Endodermal cell (in vitro differentiated cells): ENCODE measurements around the gene PAWR. TPM values are rescaled to one million over a fixed set of nuclear protein-coding genes. Genes with fewer than 3 reads are reported as not detected.
A peak's percentile ranks its signal among the peaks of the same experiment; 100 is the strongest.

Source experiments
- DNase-seq: peaks from one replicate; pipeline ENCODE4 v3.0.0-alpha.2; 2017
- H3K27ac ChIP-seq: 2 replicates; pipeline ENCODE4 v1.5.1; 2013; ENCODE audit warnings: mild to moderate bottlenecking, low read depth, low read length, moderate library complexity
- H3K27me3 ChIP-seq: 2 replicates; pipeline ENCODE4 v1.6.1; 2013; ENCODE audit warnings: mild to moderate bottlenecking, low read length, moderate library complexity; ENCODE audit not compliant: insufficient read depth, control insufficient read depth, poor library complexity, severe bottlenecking
- H3K36me3 ChIP-seq: 2 replicates; pipeline ENCODE4 v1.7.0; 2013; ENCODE audit warnings: mild to moderate bottlenecking, low read length, moderate library complexity; ENCODE audit not compliant: control insufficient read depth, insufficient read depth
- H3K4me1 ChIP-seq: one replicate; pipeline ENCODE4 v1.7.0; 2013; ENCODE audit warnings: low read length; ENCODE audit not compliant: control insufficient read depth, insufficient read depth
- H3K4me3 ChIP-seq: 2 replicates; pipeline ENCODE4 v1.5.1; 2013; ENCODE audit warnings: mild to moderate bottlenecking, low read length, moderate library complexity
- H3K9ac ChIP-seq: 2 replicates; pipeline ENCODE4 v1.6.1; 2013; ENCODE audit warnings: mild to moderate bottlenecking, low read length, moderate library complexity; ENCODE audit not compliant: poor library complexity, severe bottlenecking; ENCODE audit errors: extremely low read depth
- H3K9me3 ChIP-seq: 2 replicates; pipeline ENCODE4 v1.6.1; 2013; ENCODE audit warnings: mild to moderate bottlenecking, low read length, moderate library complexity; ENCODE audit not compliant: control insufficient read depth
- H3K27ac Mint-ChIP-seq: 2 replicates; pipeline ENCODE4 v1.8.0; 2020; ENCODE audit warnings: mixed read lengths
- H3K27me3 Mint-ChIP-seq: 2 replicates; pipeline ENCODE4 v1.8.0; 2021; ENCODE audit warnings: mild to moderate bottlenecking, mixed read lengths; ENCODE audit not compliant: insufficient read depth
- H3K36me3 Mint-ChIP-seq: 2 replicates; pipeline ENCODE4 v1.8.0; 2020; ENCODE audit warnings: low read depth, mixed read lengths
- H3K4me1 Mint-ChIP-seq: 2 replicates; pipeline ENCODE4 v1.8.0; 2020; ENCODE audit warnings: mixed read lengths
- H3K4me3 Mint-ChIP-seq: 2 replicates; pipeline ENCODE4 v1.8.0; 2020; ENCODE audit warnings: mild to moderate bottlenecking, moderate library complexity, mixed read lengths
- H3K9me3 Mint-ChIP-seq: 2 replicates; pipeline ENCODE4 v1.8.0; 2020; ENCODE audit warnings: mild to moderate bottlenecking, mixed read lengths
- CTCF ChIP-seq: fragments of 200-600 bp; sonication (generic); conservative IDR thresholded peaks from 2 replicates; pipeline ENCODE4 v1.5.0; 2021; ENCODE audit warnings: antibody characterized with exemption, mild to moderate bottlenecking
- WGBS, 2 experiments: methylation state at CpG; one replicate each; pipeline versions ENCODE4 v1.1.5 to v1.1.7; 2013; ENCODE audit warnings: missing lambda C conversion rate in 2 of 2, mixed read lengths in 1 of 2; ENCODE audit not compliant: insufficient coverage in 1 of 2, insufficient read length in 1 of 2; 5-methylcytosine and 5-hydroxymethylcytosine counted together
- total RNA-seq, 2 donors: library from RNA; stranded (reverse); fragmentation: NEBNext Ultra II Directional in 1 of 2; extraction: Animal tissue kit (Norgen Biotek cat#: 25700) in 1 of 2; gene quantifications; 2 replicates in 1 of 2; 3 replicates in 1 of 2; pipeline ENCODE4 v1.2.1, GENCODE V29; 2021

The PAWR gene
- total RNA-seq, 2 donors from 2014 or later, result 128 to 147 TPM

- no peaks in the 10 kb centered on the region for H3K27me3 Mint-ChIP-seq
- Histone ChIP-seq H3K9me3 (peaks cover 17% of the 10 kb centered on the region), H3K27ac (no peak overlapping the region), H3K4me1 (no peaks in the 10 kb centered on the region), H3K27me3 (no peaks in the 10 kb centered on the region), H3K36me3 (peaks cover 37% of the 10 kb centered on the region), H3K9ac (no peak overlapping the region), H3K4me3 (no peak overlapping the region)
- no peak for TF ChIP-seq CTCF
- H3K4me3 Mint-ChIP-seq, result no peak overlapping the region
- peaks cover 4% of the 10 kb centered on the region for H3K9me3 Mint-ChIP-seq
- peaks cover 32% of the 10 kb centered on the region for H3K36me3 Mint-ChIP-seq
- H3K27ac Mint-ChIP-seq, result no peak overlapping the region
- no peak for DNase-seq
- H3K4me1 Mint-ChIP-seq, result peaks cover 7% of the 10 kb centered on the region
Observed at GRCh38 chr12:79661629-79662028, 29.1 kb downstream of the PAWR start.

- Histone ChIP-seq H3K4me3 (no peak overlapping the region), H3K4me1 (no peaks in the 10 kb centered on the region), H3K9ac (no peak overlapping the region), H3K9me3 (peaks cover 33% of the 10 kb centered on the region), H3K27ac (no peak overlapping the region), H3K36me3 (peaks cover 35% of the 10 kb centered on the region), H3K27me3 (no peaks in the 10 kb centered on the region)
- no peak for DNase-seq
- Mint-ChIP-seq H3K4me1 (peaks cover 7% of the 10 kb centered on the region), H3K36me3 (peaks cover 38% of the 10 kb centered on the region), H3K4me3 (no peak overlapping the region), H3K27ac (peak overlapping the region; percentile 33), H3K27me3 (no peaks in the 10 kb centered on the region), H3K9me3 (peaks cover 5% of the 10 kb centered on the region)
- 60 to 89% methylated on average over 1 of the region's 1 CpG for WGBS, 2 experiments
- no peak for TF ChIP-seq CTCF
Observed at GRCh38 chr12:79659961-79660431, 30.8 kb downstream of the PAWR start.

GRCh38 chr12:79658221-79658620 lies 32.5 kb downstream of the PAWR start:
- Mint-ChIP-seq H3K4me1 (peaks cover 11% of the 10 kb centered on the region), H3K4me3 (no peak overlapping the region), H3K27me3 (no peaks in the 10 kb centered on the region), H3K27ac (no peak overlapping the region), H3K36me3 (peaks cover 41% of the 10 kb centered on the region), H3K9me3 (peaks cover 5% of the 10 kb centered on the region)
- H3K4me3 ChIP-seq, result no peak overlapping the region
- H3K9ac ChIP-seq, result no peak overlapping the region
- TF ChIP-seq CTCF, result no peak
- H3K27me3 ChIP-seq, result no peaks in the 10 kb centered on the region
- H3K9me3 ChIP-seq, result peaks cover 36% of the 10 kb centered on the region
- no CpG with 5 or more reads among the region's 1 CpG for WGBS, 2 experiments
- H3K36me3 ChIP-seq, result peaks cover 33% of the 10 kb centered on the region
- H3K4me1 ChIP-seq, result no peaks in the 10 kb centered on the region
- no peak overlapping the region for H3K27ac ChIP-seq
- no peak for DNase-seq
